Activated T-cell treated with anti-CD3 and anti-CD28 coated beads, Interleukin-2, amount 50 U/mL, for 48 hours (primary cell): ENCODE data around the gene SKA3.

Experiments used
- DNase-seq, 2 experiments: peaks; one replicate each; pipeline ENCODE4 v3.0.0-alpha.2; 2020

SKA3 gene

DNA sequence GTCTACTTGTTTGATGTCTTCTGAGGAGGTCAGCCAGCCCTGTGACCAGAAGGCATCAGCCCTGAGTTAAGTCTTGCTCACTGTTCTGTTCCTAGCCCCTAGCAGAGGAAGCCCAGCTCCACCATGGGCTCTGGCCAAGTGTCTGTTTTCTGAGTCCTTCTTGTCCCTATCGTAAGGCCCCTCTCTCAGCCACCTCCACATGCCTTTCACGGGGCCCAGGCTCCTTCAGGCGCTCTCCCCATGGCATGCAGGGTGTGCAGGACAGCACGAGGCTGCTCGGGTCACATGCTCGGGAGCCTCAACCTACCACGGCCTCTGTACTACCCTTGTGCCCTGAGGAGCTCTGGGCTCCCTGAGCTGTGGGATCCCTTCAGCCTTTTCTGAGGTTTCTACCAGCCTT lies 67.2 kb downstream of the SKA3 start:
- DNase-seq: peak in 1 of 2 experiments; percentile 17

DNA sequence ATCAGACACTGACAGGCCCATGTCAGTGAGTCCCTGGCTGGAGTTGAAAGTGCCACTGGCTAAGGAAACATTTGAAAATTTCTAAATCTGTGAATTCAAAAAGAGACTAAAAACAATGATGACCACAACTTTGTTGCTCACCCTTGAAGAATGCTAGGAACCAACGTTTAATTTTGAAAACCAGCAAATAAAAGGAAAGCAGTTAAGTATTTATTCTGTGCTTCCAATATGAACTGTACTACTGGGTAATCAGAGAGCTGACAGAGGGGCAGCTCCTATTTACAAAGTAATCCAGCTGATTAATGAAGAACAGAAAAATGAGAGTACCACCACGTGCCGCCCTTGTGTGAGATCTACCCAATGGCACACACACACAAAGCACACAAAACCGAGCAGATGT lies 70.3 kb downstream of the SKA3 start:
- no peak for DNase-seq

DNA sequence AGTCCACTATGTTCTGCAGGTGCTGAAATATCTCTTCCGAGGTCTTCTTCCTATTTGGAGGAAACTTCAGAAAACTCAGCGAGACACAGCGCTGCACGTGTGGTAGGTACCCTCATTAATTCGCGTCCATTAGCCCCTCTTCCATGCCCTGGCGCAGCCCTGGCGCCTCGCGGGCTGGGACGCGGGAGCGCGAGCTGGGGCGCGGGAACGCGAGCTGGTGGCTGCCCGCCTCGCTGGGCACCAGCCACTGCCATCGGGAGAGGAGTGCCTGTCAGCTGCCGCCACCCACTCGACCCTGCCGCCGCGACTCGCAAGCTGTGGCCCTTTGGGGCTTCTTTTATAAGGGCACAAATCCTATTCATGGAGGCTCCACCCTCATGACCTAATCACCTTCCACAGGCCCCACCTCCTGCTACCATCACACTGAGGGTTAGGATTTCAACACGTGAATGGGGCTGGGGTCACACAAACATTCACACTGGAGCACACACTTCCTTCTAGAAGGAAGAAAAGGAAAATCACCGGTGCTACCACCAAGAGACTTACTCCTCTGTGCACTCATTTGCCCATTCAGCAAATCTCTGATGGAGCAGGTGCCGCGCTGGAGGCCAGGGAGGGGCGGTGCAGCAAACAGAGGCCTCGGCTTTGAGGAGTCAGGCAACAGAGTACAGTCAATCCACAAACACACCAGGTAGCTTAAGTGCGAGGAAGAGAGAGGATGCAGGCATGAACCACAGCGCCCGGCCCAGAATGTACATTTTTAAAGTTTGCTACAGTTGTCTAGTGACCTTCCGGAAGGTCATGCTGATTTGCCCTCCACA lies 71.9 kb downstream of the SKA3 start:
- DNase-seq: no peak
